Measurements from ENCODE around the gene RPS19BP1. TPM values are rescaled to one million over a fixed set of nuclear protein-coding genes. Genes with fewer than 3 reads are reported as not detected.
"Not testable (repeated sequence)": the region's sequence is repeated elsewhere in the genome, so short reads cannot be mapped to it uniquely, and the experiment has no call there.

The RPS19BP1 gene
- polyA plus RNA-seq, 12 donors = 33.3 to 76.7 (median 47.9) TPM; not detected in 1

DNA sequence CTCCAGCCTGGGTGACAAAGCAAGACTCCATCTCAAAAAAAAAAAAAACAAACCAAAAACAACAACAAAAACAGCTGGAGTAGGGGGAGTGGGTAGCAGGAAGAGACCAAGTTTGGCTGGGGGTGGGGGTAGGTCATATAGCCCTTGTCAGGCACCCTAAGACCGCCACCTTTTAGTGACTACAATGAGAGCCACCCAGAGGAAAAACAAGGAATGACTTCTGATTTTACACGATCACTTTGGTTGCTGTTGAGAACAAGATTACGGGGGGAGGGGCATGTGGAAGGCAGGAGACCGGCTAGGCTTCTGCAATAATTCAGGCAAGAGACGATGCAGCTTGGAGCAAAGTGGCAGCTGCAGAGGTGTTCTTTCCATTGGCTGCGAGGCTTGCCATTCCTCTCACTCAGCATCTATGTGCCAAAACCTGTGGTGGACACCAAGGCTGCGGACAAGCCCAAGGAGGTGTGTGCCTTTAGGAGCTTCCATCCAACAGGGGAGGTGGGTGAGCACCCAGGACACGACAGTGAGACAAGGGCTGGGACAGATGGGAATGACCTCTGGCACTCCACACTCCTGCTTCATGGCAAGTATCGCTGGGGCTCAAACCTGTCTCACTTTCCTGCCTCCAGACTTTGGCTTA, 1.7 kb downstream of the RPS19BP1 start:
- DNase-seq = no peak

DNA sequence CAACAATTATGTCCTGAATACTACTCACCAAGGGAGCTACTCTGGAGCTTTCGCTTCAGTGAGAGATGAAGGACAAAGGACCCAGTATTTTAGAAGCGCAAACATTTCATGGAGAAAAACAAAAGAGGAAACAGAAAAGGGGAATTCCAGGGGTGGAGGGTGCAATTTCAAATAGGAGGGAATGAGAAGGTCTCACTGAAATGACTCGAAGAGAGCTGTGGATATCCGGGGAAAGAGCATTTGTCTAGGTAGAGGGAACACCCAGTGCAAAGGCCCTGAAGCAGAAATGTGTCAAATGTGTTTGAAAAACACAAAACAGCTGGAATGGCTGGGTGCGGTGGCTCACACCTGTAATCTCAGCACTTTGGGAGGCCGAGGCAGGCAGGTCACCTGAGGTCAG, 2.4 kb downstream of the RPS19BP1 start:
- no peak for DNase-seq

DNA sequence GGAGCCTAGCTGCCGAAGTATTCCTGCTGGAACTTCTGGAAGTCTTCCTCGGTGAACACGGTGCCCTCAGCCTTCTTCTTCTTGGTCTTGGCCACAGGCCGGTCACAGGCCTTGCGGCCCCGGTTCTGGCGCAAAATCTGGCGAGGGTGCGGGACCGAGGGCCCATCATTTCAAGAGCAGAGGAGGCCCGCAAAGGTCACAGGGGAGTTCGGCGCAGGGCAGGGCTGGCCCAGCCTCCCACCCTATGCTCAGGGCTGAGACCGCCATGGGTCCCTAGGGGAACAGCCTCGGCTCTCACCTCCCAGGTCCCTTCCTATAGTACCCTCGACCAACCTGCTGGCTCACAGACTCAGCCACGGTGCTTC, 3.1 kb downstream of the RPS19BP1 start:
- no peak for DNase-seq

DNA sequence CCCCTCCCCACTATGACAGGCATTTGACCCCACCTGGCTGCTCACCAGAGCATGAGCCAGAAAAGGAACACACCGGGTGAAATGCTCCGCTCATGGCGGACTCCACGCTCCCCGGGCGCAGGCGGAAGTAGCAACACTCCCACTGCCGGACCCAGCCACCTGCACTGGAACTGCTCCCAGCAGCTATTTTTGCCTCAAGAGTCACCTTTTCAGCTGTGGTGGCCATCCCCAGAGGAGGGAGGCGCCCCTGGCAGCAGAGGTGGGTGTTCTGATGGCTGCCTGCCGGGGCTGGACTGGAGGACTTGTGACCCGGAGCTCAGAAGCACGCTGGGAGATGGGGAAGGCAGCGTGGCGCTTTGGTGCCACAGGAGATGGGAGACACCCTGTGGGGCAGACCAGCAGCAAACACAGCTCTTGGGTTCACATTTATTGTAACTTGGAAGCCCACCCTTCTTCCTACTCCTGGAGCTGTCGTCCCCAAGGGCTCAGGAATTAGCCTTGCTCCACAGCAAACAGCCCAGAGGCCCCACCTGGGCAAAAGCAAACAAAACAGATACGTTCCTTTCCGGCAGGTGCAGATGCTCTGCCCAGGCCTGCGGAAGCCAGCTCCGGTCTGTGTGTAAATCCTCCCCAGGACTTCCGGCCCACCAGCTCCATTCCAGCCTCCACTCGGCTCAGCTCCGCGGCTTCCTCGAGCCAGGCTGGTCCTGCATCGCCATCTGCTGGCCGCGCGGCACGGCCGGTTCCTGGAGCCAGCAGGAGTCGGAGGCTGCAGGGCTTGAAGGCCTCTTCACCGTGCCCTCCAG, 3.7 kb downstream of the RPS19BP1 start:
- DNase-seq = peak; percentile 91

DNA sequence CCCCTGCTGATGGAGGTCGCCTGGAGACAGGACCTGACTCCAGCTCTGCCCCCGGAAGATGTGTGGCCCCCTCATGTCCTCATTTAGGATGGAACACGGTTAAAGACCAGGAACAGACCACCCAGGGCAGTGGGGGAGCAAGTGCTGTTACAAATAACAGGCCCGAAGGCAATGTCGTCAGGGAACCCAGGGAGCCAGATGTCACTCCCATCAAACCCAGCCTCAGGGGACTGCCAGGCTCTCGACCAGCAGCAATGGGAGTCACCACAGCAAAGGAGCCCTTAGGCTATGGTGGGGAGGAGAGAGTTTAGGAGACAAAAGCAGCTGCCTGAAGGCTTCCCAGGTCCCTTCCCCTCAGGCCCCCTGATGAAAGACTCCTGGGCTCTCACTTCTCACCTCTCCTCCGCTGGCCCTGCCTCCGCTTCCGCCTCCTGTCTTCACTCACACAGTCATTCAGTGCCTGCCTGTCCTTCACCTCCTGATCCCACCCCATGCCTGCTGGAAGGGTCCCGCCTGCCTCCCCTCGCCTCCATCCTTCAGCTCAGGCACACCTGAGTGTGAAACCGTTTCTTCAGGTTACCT, 4.4 kb downstream of the RPS19BP1 start:
- no peak for DNase-seq

DNA sequence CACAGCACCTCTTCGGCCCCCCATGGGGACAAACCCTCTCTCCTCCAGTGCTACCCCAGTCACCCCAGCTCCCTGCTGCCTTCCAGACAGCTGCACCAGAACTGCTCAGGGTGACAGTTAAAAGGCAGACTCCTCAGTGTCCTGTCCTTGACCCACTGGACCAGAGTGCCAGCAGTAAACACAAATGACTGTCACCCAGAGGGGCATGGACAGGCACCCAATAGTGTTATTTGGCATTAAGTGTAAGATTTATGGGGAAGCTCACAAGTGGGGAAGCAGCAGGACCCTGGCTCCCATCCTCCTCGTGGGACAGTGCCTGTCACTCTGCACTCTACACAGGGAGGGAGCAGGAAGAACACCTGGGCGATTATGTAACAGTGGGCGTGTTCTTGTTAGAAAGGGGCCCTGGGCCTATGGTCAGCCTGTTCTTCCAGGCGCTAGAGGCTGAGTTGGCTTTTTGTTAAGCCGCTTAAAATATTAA, 5.0 kb downstream of the RPS19BP1 start:
- no peak for DNase-seq

DNA sequence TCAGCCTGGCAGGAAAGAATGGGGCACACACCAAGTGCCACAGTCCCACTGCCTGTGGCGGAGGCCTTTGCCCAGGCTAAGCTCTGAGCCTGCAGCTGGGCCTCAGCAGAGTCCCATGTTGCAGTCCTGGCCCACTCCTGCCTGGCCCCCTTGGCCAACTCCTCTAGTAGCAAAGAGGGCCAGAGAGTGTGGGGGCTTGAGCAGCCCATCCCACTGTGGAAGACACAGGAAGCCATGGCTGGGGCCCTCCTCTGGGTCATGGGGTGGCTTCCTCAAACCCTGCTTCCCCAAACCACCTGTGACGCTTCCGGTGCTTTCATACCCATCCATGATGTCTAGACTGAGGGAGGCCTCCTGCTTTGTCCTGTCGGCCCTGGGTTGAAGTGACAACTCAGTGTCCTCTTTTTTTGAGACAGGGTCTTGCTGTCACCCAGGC, 5.8 kb downstream of the RPS19BP1 start:
- DNase-seq = no peak

DNA sequence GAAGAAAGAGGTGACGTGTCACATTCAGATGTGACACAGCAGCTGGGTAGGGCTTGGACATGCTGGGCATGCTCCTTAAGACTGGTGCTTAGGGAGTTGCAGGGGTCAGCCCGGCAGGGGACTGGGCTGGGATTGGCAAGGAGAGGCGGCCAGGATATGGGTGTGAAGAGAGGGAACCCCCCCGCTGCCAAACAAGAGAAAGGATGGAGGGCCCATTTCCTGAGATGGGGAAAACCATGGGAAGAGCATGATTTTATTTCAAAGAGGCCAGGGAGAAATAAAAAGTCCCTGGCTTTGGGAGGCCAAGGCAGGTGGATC, 6.9 kb downstream of the RPS19BP1 start:
- DNase-seq = no peak

DNA sequence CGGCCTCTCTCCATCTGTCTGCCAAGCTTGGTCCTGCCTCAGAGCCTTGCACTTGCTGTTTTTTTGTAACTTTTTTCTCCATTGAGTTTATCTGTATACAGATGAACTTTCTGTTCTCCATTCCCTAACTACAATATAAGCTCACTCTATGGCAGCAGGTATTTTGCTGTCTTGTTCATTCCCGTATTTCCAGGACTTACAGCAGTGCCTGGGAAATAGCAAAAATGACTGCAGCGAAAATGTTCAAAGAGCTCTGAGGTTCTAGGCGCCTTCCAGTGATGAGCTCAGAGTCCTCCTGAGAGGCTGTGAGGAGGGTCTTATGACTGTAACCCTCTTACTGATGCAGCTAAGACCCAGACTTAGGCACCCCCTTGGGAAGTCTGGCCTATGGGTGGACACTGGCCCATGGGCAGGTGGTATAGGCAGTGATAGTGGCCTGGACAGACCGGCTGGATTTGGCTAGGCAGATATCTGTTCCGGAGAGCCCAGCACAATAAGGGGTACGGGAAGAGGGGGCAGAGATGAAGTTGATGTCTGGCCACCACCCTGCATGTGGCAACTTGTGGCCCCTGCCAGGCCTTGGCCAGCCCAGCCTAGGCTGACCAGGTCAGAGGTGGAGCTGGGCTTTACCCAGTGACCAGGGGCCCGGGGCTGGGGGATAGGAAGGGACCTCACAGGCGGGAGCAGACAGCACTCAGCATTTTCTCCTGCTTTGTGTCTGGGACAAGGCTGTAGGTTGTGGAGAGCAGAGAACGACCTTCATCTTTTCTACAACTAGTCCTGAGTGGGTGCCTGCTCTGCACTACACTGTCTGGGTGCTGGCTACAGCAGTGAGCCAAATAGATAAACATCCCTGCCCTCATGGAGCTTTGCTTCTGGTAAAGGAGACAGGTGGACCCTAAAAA, 7.5 kb downstream of the RPS19BP1 start:
- DNase-seq = no peak

DNA sequence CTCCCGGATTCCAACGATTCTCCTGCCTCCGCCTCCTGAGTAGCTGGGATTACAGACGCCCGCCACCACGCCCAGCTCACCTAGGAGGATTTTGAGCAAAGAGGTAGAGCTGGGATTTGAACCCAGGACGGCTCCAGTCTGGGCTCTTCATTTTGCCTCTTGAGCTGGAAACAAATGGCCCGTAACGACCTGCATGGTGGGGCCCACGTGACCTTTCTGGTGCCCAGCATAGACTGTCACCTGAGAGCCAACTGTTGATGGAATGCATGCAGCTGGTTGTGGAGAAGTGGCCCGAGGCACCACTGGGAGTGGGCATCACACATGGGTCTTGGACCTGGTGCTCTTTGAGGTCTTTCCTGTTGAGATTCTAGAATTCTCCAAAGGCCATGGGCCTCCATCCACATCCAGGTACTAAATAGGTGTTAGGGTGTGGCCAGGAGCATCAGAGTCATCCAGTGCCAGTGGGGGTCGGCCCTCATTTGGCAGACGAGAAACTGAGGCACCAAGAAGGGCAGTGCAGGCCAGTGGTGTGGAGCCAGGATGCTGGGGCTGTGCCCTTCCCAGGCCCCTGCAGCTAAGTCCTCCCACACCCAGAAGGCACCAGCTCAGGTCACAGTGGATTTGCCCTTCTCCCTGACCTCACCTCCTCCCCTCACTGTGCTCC, 8.3 kb downstream of the RPS19BP1 start:
- DNase-seq = no peak

DNA sequence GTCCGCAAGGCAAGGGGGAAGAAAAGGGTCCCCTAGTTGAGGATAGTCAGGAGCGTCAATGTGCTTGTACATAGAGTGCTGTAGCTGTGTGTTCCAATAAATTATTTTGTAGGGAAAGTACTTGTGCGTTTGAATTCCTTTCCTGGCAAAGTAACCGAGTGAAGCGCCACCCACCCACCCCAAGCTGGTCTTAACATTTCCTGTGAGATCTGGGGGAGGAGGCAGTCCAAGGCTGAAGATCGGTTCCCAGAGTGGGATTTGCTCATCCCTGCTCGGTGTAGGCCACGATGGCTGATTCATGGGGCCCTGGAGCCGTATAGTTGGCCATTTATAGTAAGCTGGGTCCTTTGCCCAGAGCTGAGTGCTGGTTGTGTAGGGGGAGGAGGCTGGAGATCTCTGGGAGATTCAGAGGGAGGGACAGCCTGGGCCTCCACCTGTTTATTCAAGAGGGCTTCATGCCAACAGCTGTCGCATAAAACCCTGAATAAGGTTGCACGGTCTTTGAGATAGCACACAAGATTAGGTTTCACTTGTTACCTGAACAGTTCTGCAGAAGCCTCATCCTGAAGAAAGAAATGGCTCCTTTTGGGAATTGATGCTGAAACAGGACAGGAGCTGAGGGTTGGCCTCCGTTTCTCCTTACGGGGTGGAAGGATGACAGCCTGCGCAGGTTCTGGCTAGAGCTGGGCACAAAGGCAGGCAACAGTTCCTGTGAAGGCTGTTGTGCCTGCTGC, 9.8 kb downstream of the RPS19BP1 start:
- DNase-seq = no peak

DNA sequence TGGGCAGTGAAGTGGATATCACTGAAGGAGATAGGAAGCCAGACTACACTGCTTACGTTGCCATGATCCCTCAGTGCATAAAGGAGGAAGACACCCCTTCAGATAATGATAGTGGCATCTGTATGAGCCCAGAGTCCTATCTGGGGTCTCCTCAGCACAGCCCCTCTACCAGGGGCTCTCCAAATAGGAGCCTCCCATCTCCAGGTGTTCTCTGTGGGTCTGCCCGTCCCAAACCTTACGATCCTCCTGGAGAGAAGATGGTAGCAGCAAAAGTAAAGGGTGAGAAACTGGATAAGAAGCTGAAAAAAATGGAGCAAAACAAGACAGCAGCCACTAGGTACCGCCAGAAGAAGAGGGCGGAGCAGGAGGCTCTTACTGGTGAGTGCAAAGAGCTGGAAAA, 10.5 kb downstream of the RPS19BP1 start:
- not testable (repeated sequence) for DNase-seq

DNA sequence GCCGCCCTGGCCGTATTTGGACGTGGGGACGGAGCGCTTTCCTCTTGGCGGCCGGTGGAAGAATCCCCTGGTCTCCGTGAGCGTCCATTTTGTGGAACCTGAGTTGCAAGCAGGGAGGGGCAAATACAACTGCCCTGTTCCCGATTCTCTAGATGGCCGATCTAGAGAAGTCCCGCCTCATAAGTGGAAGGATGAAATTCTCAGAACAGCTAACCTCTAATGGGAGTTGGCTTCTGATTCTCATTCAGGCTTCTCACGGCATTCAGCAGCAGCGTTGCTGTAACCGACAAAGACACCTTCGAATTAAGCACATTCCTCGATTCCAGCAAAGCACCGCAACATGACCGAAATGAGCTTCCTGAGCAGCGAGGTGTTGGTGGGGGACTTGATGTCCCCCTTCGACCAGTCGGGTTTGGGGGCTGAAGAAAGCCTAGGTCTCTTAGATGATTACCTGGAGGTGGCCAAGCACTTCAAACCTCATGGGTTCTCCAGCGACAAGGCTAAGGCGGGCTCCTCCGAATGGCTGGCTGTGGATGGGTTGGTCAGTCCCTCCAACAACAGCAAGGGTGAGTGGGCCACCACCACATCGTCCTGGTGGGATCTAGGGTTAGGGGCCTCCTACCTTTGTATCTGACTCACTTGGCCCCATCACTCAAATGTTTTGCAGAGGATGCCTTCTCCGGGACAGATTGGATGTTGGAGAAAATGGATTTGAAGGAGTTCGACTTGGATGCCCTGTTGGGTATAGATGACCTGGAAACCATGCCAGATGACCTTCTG, 11.3 kb downstream of the RPS19BP1 start:
- DNase-seq = not testable (repeated sequence)

DNA sequence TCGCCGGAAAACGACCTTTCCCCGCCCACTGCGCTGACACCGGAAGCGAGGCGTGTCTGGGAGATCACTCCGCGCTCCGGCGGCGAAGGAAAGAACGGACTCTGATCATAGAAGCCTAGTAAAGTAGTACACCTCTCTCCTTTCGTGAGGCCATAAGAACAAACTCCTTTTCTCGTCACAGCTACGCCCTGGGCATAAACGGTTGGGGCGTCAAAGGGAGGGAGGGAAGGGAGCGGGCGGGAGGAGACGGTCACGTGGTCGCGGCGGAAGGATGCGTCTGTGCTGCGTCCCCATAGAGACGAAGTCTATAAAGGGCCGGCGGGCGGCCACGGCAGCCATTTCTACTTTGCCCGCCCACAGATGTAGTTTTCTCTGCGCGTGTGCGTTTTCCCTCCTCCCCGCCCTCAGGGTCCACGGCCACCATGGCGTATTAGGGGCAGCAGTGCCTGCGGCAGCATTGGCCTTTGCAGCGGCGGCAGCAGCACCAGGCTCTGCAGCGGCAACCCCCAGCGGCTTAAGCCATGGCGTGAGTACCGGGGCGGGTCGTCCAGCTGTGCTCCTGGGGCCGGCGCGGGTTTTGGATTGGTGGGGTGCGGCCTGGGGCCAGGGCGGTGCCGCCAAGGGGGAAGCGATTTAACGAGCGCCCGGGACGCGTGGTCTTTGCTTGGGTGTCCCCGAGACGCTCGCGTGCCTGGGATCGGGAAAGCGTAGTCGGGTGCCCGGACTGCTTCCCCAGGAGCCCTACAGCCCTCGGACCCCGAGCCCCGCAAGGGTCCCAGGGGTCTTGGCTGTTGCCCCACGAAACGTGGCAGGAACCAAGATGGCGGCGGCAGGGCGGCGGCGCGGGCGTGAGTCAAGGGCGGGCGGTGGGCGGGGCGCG, 12.1 kb downstream of the RPS19BP1 start, which contains the start of gene ATF4:
Gene ATF4 (plus strand): TSS at position 337 of the 880 bp plus-strand sequence. CDS start 884 bp downstream, outside the sequence.
- peak; percentile 99 for DNase-seq

DNA sequence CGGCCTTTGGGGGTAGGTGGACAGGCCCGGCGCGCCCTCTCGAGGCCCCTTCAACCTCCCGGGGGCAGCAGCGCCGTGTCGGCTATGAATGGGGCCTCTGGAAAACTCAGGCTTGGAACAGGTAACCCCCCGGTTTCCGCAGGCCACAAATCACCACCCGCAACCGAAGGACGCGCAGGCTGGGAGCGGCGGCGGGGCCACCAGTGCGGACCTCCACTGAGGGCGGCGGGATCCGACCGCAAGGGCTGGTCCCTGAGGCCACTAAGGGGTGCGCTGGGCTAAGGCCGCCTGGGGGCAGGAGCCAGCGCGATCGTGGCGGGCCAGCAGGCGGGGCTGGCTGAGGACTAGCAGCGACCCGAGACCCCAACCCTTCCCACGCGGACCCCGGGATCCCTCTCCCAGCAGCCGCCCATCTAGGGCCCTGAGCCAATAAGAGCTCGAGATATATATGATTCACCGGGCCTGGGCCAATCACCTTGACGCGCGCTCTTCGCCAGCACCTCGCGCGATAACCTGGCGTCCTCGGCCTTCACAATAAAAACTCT, 12.8 kb downstream of the RPS19BP1 start:
- DNase-seq = no peak

DNA sequence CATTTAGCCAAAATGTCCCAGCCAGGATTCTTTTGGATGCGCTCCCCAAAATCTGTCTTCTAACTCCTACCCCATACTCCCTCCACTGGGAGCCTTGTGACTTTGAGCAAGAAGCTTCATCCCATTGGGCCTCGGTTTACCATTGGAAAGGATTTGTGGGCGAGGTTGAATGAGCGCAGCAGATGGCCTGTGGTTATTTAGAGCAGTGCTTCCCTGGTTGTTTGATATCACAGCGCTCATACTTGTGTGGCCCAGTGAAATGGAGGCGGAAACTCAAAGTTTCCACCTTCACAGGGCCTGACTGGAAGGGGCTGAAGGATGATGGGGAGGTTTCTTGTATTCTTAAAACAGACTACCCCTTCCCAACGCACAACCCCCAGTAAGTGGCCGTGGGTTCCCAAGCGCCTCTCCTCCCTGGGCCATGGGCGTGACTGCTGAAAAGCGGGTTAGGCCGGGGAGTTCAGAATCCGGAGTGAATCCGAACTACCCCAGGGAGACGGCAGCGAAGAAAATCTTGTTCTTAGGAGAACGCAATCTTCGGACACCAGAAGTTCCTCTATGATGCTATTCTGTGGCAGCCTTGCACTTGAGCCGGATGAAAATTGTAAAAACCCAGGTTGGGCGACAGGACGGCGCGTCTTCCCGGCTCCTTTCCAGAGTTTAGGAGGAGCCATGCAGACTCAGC, 13.4 kb downstream of the RPS19BP1 start:
- no peak for DNase-seq

DNA sequence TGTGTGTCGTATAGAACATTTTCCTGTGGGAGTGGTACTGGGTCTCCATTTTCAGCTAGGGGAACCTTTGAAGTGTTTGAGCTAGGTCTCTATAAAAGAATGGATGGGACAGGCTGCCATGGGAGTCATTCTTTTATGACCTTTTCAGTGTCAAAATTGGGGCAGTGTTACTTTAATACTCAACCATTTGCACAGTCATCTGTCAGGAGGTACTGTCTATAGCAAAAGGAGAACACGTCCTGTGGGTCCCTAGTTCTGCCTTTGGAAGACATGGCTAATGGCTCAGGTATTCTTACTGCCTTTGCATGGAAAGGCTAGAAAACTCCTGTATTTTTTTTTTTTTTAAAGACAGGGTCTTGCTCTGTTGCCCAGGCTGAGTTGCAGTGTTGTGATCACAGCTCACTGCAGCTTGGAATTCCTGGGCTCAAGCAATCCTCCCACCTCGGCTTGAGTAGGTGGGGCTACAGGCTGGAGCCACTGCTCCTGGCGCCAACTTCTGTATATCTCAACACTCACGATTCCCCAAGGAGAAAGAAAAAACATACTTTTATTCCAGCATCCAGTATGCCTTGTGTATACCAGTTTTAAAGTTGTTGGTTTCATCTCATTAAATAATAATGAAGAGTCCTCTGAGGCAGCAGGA, 14.3 kb downstream of the RPS19BP1 start:
- no peak for DNase-seq

Data from muscle of arm (tissue), 12 donors.